GM13976 (cell line): ENCODE results near the gene SLC44A2.
"Not testable (repeated sequence)": the region's sequence is repeated elsewhere in the genome, so short reads cannot be mapped to it uniquely, and the experiment has no call there.

Experiments used
- DNase-seq: peaks from one replicate; pipeline ENCODE4 v3.0.0; 2012; ENCODE audit warnings: low spot score
- CTCF ChIP-seq: IDR thresholded peaks from 2 replicates; pipeline ENCODE4 v1.5.1; 2012; ENCODE audit warnings: borderline replicate concordance, mild to moderate bottlenecking; ENCODE audit not compliant: insufficient read depth; ENCODE audit errors: extremely low read depth, missing control alignments, control extremely low read depth
- in situ Hi-C: fragments of 300-500 bp; cut with MboI; formaldehyde crosslinking; loops from one replicate; pipeline ENCODE4 v1.12.0; 2022; ENCODE audit warnings: low sequenced_read_pairs, mixed read lengths, inconsistent platforms; ENCODE audit not compliant: unreplicated experiment

The SLC44A2 gene

DNA sequence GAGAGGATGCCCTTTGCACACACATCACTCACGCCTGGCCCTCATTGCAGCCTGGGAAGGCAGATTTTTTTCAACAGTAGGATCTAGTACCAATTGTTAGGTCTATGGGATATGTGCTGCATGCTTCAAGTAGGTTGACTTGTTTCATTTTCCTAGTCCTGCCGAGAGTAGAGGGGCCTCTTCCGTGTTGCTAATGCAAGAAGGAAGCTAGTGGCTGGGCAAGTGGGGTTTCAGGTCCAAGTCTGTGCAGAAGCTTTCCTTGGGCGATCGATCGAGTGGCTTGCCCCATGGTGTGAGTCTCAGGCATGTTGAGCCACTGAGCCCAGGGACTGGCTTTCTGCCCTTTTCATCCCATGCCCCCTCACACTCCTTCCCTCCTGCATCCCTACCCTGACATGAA lies 42.5 kb downstream of the SLC44A2 start:
- in situ Hi-C loops = no loop called here
- no peak for TF ChIP-seq CTCF
- DNase-seq = no peak

DNA sequence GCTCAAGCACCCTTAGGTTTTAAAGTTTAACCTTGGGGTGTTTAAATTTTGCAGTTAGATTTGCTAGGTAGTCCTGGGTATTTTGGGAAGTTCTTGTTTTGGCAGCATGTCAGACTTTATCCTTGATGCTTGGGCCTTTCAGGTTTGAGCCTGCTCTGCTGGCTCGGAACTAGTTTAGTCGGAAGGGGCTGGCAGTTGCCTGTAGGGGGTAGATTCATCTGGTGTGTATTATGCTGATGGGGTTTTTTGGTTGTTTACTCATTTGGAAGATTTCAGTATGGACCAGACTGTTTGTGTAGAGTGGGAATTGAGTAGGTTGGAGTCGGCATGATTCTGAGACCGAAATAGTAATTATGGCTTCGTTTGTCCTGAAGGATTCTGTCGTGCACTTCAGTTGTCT lies 43.9 kb downstream of the SLC44A2 start:
- in situ Hi-C loops = no loop called here
- no peak for DNase-seq
- no peak for TF ChIP-seq CTCF

GRCh38 chr19:10670182-10670581 lies 44.8 kb downstream of the SLC44A2 start:
- in situ Hi-C loops = no loop called here
- no peak for TF ChIP-seq CTCF
- no peak for DNase-seq

- in situ Hi-C loops = no loop called here
- no peak for DNase-seq
- TF ChIP-seq CTCF = no peak
These were observed 45.8 kb downstream of the SLC44A2 start for GRCh38 chr19:10670876-10671804.

GRCh38 chr19:10671922-10672321 lies 46.6 kb downstream of the SLC44A2 start:
- DNase-seq, in situ Hi-C loops: not testable (repeated sequence)

GRCh38 chr19:10675214-10675613 lies 49.9 kb downstream of the SLC44A2 start:
- DNase-seq, in situ Hi-C loops: not testable (repeated sequence)

- TF ChIP-seq CTCF = no peak
- DNase-seq = no peak
- in situ Hi-C loops = no loop called here
These were observed 52.4 kb downstream of the SLC44A2 start for GRCh38 chr19:10677751-10678150.
